HFF-Myc (cell line): ENCODE data around the gene MXD3.

Experiments
- DNase-seq: peaks from one replicate; pipeline ENCODE4 v3.0.0-alpha.2; 2011; ENCODE audit warnings: low read depth; ENCODE audit errors: extremely low read depth
- H3K4me3 ChIP-seq: replicated peaks from 2 replicates; pipeline ENCODE4 v1.5.1; 2011; ENCODE audit warnings: low read depth, mild to moderate bottlenecking, control low read depth, low read length
- TF ChIP-seq, protein P1 (sequence below): IDR thresholded peaks from 2 replicates; pipeline ENCODE4 v1.5.1; 2012; ENCODE audit warnings: mild to moderate bottlenecking, low read depth, low read length, control low read depth; ENCODE audit errors: missing control alignments

Gene MXD3

DNA sequence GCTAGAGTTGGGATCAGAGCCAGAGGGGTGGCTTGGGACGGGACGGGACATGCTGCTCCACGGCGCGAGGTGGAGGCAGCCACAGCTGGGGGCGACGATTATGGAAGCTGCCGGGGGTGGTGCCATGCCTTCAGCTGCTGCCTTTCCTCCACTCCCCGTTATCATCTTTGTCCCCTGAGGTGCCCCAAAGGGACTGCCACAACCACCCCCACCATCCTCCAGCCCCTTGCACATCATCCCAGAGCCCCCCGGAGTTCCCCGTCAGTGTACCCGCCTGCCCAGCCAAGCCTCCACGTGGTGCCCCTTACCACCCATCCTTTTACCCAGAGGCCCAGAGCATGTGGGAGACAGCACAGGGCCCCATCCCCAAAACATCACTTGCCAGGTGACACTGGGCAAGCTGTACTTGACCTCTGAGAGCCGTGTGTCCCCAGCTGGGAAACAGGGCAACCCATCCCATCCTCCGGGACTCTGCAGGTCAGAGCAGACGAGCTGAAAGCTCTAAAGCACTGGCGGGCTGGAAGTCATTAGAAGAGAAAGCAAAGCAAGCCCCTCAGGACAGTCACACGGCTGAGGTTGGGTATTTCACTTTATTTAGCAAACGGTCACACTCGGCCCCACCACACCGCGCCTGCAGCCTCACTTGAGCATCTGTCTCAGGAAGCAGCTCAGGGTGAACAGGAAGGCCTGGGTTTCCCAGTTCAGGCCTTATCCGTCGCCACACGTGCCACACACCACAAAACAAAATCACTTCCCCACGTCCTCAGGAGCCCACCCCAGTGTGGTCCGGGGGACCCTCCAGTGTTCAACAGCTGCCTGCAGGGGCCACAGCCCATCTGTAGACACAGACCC, 19.5 kb upstream of the MXD3 start:
- DNase-seq, result no peak
- TF ChIP-seq, protein P1, sequence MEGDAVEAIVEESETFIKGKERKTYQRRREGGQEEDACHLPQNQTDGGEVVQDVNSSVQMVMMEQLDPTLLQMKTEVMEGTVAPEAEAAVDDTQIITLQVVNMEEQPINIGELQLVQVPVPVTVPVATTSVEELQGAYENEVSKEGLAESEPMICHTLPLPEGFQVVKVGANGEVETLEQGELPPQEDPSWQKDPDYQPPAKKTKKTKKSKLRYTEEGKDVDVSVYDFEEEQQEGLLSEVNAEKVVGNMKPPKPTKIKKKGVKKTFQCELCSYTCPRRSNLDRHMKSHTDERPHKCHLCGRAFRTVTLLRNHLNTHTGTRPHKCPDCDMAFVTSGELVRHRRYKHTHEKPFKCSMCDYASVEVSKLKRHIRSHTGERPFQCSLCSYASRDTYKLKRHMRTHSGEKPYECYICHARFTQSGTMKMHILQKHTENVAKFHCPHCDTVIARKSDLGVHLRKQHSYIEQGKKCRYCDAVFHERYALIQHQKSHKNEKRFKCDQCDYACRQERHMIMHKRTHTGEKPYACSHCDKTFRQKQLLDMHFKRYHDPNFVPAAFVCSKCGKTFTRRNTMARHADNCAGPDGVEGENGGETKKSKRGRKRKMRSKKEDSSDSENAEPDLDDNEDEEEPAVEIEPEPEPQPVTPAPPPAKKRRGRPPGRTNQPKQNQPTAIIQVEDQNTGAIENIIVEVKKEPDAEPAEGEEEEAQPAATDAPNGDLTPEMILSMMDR, result no peak
- no peak overlapping the region for H3K4me3 ChIP-seq

DNA sequence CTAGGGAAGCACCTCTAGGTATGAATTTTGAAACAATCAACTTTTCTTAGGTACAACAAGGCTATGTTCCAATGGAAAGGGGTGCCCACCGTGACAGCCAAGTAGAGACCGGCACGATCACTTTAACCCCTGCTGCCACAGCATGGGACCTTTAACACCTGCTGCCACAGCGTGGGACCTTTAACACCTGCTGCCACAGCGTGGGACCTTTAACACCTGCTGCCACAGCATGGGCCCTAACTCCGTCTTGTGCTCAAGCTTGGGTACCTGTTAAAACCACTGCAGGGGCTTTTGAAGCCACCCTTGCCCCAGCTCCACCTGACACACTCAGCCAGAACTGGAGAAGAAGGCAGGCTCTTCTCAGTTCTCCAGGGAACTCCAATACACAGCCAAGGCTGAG, 18.2 kb upstream of the MXD3 start:
- no peak overlapping the region for H3K4me3 ChIP-seq
- no peak for DNase-seq
- TF ChIP-seq, protein P1, result no peak

GRCh38 chr5:177328545-177329231, 17.0 kb upstream of the MXD3 start:
- no peak overlapping the region for H3K4me3 ChIP-seq
- TF ChIP-seq, protein P1, result no peak
- no peak for DNase-seq

DNA sequence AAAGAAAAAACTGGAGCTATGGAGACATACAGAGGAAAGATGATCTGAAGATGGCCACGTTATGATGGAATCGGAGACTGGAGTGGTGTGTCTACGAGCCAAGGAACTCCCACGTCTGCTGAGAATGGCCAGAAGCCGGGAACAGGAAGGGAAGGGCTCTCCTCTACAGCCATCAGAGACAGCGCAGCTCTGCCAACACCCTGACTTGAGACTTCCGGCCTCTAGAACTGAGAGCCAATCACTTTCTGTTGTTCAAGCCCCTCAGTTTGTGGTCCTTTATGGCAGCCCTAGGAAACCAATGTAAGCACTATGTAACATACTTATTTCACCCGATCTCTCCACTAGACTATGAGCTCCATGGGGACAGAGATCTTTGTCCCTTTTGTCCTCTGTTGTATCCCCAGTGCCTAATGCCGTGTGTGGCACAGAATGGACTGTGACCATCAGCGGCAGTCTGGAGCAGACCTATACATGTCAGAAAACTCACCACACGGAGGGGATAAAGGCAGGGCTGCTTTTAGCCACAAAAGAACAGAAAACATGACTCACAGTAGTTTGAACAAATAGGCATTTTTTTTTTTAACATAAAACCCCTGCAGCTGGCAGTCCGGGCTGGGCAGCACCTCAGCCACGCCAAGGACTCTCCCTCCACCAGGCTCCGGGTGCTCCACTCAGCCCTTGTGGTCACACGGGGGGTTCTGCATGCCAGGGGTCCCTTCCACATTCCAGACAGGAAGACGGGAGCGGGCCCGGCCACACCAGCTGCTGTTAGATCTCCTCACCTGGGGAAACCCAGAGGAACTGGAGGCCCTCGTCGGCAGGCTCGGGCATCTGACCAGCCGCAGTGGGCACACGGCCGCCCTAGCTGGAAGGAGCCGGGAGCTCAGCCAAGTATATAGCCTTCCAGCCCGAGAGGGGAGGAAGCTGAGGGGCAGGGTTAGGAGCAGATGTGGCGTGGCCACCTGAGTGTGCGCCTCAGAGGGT, 16.1 kb upstream of the MXD3 start:
- H3K4me3 ChIP-seq, result no peak overlapping the region

DNA sequence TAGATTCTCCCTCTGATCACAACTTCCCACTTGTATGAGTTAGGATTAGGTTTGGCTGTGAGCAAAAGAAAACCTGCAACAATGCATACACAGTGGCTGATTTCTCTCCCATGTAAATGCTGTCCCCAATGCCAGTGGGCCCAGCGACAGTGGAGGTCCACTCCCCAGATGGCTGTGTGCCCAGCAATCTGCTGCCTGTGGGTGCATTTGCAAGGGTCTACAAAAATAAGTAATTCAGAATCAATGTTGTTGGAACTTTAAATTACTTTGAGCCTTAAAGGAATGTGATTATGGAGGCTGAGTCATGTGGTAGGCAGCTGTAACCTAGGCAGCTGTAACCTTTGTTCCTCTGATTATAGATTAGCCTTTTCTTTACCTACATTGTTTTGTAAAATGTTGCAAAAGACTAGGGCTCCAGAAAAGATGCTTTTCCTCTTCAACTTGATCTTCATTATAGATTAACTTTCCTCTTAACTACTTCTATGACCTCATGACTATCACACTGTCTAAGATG, 14.2 kb upstream of the MXD3 start:
- DNase-seq, result no peak
- H3K4me3 ChIP-seq, result no peak overlapping the region
- TF ChIP-seq, protein P1, result no peak

More for the DNA sequence above, 16.1 kb upstream of the MXD3 start:
- no peak for DNase-seq
- TF ChIP-seq, protein P1, result no peak

DNA sequence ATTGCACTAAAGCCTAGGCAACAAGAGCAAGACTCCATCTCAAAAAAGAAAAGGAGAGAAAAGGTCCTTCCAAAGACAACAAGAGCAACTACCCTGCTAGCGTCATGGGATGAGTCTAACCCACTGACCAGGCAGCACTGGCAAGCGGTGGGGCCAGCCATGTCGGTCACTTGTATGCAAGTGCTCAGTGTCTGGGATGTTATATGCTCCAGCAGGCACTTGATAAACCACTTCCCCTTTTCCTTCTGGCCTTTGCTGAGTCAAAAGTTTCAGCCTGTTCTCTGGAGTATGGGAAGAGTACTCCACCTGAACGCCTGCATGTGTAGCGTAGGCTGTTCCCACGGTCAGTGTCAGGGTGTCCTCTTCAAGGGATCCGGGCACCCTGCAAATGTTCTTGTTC, 9.2 kb upstream of the MXD3 start:
- DNase-seq, result no peak
- TF ChIP-seq, protein P1, result no peak
- H3K4me3 ChIP-seq, result no peak overlapping the region
